Measurements from ENCODE around the gene TNS3. TPM values are rescaled to one million over a fixed set of nuclear protein-coding genes. Genes with fewer than 3 reads are reported as not detected.

The TNS3 gene
- total RNA-seq, 4 donors from 2014 or later = 34.6 to 52.5 (median 48.6) TPM

- 100% methylated on average over 3 of the region's 4 CpGs for WGBS
- no peak overlapping the region for H3K27ac ChIP-seq (replicated peaks in 1 of 4)
- no peaks in the 10 kb centered on the region for H3K27me3 ChIP-seq
- peaks cover 0 to 51% (median 10%) of the 10 kb centered on the region in 4 donors for H3K36me3 ChIP-seq
- DNase-seq (ENCODE audit: extremely low spot score) = no peak
- TF ChIP-seq CTCF (IDR thresholded peaks at IDR 0.05) (no peak), EP300 (IDR thresholded peaks at IDR 0.05) (no peak), POLR2A (IDR thresholded peaks at IDR 0.05; ENCODE audit: low read depth) (no peak), POLR2AphosphoS5 (IDR thresholded peaks at IDR 0.05) (no peak)
- H3K4me1 ChIP-seq = peaks cover 0 to 20% (median 5%) of the 10 kb centered on the region in 4 donors
- no peak overlapping the region for H3K4me3 ChIP-seq
- intact Hi-C loops (cut with DNase I) = no loop called here
- H3K9me3 ChIP-seq = no peaks in the 10 kb centered on the region
Measured at GRCh38 chr7:47424523-47424922, 157.4 kb downstream of the TNS3 start.

GRCh38 chr7:47423196-47423595 is 158.7 kb downstream of the TNS3 start:
- WGBS = 91% methylated on average over 3 of the region's 3 CpGs
- DNase-seq (ENCODE audit: extremely low spot score) = no peak
- no peaks in the 10 kb centered on the region for H3K9me3 ChIP-seq
- intact Hi-C loops (cut with DNase I) = no loop called here
- no peaks in the 10 kb centered on the region for H3K27me3 ChIP-seq
- peaks cover 0 to 17% (median 5%) of the 10 kb centered on the region in 4 donors for H3K4me1 ChIP-seq
- no peak overlapping the region for H3K4me3 ChIP-seq
- peaks cover 0 to 57% (median 12%) of the 10 kb centered on the region in 4 donors for H3K36me3 ChIP-seq
- TF ChIP-seq EP300 (IDR thresholded peaks at IDR 0.05) = no peak
- no peak for TF ChIP-seq POLR2AphosphoS5 (IDR thresholded peaks at IDR 0.05)
- TF ChIP-seq CTCF (IDR thresholded peaks at IDR 0.05) = no peak
- no peak for TF ChIP-seq POLR2A (IDR thresholded peaks at IDR 0.05; ENCODE audit: low read depth)
- H3K27ac ChIP-seq (replicated peaks in 1 of 4) = no peak overlapping the region

GRCh38 chr7:47422611-47423010 is 159.3 kb downstream of the TNS3 start:
- TF ChIP-seq POLR2AphosphoS5 (IDR thresholded peaks at IDR 0.05) = no peak
- no peak for TF ChIP-seq CTCF (IDR thresholded peaks at IDR 0.05)
- TF ChIP-seq EP300 (IDR thresholded peaks at IDR 0.05) = no peak
- no peak for TF ChIP-seq POLR2A (IDR thresholded peaks at IDR 0.05; ENCODE audit: low read depth)
- Histone ChIP-seq H3K27ac (replicated peaks in 1 of 4) (no peak overlapping the region), H3K36me3 (peaks cover 0 to 52% (median 12%) of the 10 kb centered on the region in 4 donors), H3K9me3 (no peaks in the 10 kb centered on the region), H3K4me3 (no peak overlapping the region), H3K27me3 (no peaks in the 10 kb centered on the region), H3K4me1 (peaks cover 0 to 12% (median 5%) of the 10 kb centered on the region in 4 donors)
- DNase-seq (ENCODE audit: extremely low spot score) = no peak
- intact Hi-C loops (cut with DNase I) = no loop called here
- 43% methylated on average over 3 of the region's 3 CpGs for WGBS

GRCh38 chr7:47421456-47421855 is 160.5 kb downstream of the TNS3 start:
- TF ChIP-seq POLR2A (IDR thresholded peaks at IDR 0.05; ENCODE audit: low read depth) = no peak
- Histone ChIP-seq H3K36me3 (peaks cover 0 to 55% (median 12%) of the 10 kb centered on the region in 4 donors), H3K4me3 (no peak overlapping the region), H3K9me3 (no peaks in the 10 kb centered on the region), H3K4me1 (peaks cover 0 to 12% (median 2%) of the 10 kb centered on the region in 4 donors), H3K27me3 (no peaks in the 10 kb centered on the region), H3K27ac (replicated peaks in 1 of 4) (no peak overlapping the region)
- intact Hi-C loops (cut with DNase I) = no loop called here
- WGBS = 85% methylated on average over 4 of the region's 4 CpGs
- DNase-seq (ENCODE audit: extremely low spot score) = no peak

GRCh38 chr7:47420122-47420780 is 161.7 kb downstream of the TNS3 start:
- TF ChIP-seq CTCF (IDR thresholded peaks at IDR 0.05) (no peak), POLR2AphosphoS5 (IDR thresholded peaks at IDR 0.05) (no peak), POLR2A (IDR thresholded peaks at IDR 0.05; ENCODE audit: low read depth) (no peak), EP300 (IDR thresholded peaks at IDR 0.05) (no peak)
- no peaks in the 10 kb centered on the region for H3K9me3 ChIP-seq
- H3K4me1 ChIP-seq = peaks cover 0 to 12% (median 2%) of the 10 kb centered on the region in 4 donors
- 97% methylated on average over 11 of the region's 11 CpGs for WGBS
- no peak for DNase-seq (ENCODE audit: extremely low spot score)
- intact Hi-C loops (cut with DNase I) = no loop called here
- H3K36me3 ChIP-seq = peaks cover 0 to 53% (median 12%) of the 10 kb centered on the region in 4 donors
- no peaks in the 10 kb centered on the region for H3K27me3 ChIP-seq
- H3K4me3 ChIP-seq = no peak overlapping the region
- H3K27ac ChIP-seq (replicated peaks in 1 of 4) = no peak overlapping the region
